DND-41 (cell line): ENCODE data around the gene PAAF1.

ENCODE experiments used
- CTCF ChIP-seq: IDR thresholded peaks from 2 replicates; pipeline ENCODE4 v1.5.1; 2012; ENCODE audit warnings: borderline replicate concordance, low read length, moderate library complexity, mild to moderate bottlenecking; ENCODE audit not compliant: poor library complexity, severe bottlenecking; ENCODE audit errors: extremely low read depth
- EZH2 ChIP-seq: IDR thresholded peaks from 3 replicates; pipeline ENCODE4 v1.6.1; 2012; ENCODE audit warnings: borderline replicate concordance, low read depth, mild to moderate bottlenecking, moderate library complexity, low read length, inconsistent platforms; ENCODE audit not compliant: severe bottlenecking

- TF ChIP-seq CTCF (no peak), EZH2 (no peak)
These were observed 37.7 kb upstream of the PAAF1 start for GRCh38 chr11:73839123-73839457.
